ENCODE data around the gene DMXL2.
"Not testable (repeated sequence)": the region's sequence is repeated elsewhere in the genome, so short reads cannot be mapped to it uniquely, and the experiment has no call there.

The DMXL2 gene

DNA sequence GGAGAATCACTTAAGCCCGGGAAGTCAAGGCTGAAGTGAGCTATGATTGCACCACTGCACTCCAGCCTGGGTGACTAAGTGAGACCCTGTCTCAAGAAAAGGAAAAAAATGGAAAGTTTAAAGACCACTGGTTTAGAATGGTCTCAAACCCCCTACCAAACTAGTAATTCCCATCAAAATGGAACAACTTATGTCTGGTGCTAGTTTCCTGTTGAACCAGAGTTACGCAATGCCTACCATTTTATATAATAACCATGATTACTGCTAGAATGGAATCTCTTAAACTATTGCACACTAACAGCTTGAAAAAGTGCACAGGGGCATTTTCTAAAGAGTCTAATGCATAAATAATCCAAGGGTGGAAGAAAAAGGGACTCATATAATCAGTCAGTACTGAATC, 43.6 kb downstream of the DMXL2 start:
- DNase-seq (ENCODE audit: insufficient read length, low spot score) (no peak), FAIRE-seq (no peak)

- no peak for DNase-seq (ENCODE audit: insufficient read length, low spot score)
- FAIRE-seq: no peak
Observed at GRCh38 chr15:51577636-51578304, 44.8 kb downstream of the DMXL2 start.

DNA sequence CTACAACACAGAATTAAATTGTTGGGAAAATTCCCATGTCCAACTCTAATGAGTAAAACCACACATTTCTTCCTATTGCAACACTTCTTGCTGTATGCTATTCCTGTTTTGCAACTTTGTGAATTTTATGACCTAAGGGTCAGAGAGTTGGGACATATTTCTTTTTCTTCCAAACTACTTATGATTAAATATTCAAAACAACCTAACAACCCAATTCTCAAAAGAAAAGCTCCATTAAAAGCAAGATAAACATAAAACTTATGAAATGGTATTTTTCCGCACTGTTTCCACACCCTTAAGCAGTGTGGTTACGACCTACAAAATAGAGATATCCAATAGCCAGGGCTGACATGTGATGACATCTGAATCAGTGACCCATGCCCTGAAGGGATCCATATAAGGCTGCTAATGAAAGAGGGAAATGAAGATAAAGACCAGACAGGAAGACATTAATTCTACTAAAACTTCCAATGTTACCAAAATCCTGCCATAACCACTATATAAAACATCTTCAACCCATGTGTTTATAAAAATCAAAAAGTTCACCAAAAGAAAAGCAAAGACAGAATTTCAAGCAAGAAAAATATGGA, 45.6 kb downstream of the DMXL2 start:
- DNase-seq (ENCODE audit: insufficient read length, low spot score) (no peak), FAIRE-seq (no peak)

DNA sequence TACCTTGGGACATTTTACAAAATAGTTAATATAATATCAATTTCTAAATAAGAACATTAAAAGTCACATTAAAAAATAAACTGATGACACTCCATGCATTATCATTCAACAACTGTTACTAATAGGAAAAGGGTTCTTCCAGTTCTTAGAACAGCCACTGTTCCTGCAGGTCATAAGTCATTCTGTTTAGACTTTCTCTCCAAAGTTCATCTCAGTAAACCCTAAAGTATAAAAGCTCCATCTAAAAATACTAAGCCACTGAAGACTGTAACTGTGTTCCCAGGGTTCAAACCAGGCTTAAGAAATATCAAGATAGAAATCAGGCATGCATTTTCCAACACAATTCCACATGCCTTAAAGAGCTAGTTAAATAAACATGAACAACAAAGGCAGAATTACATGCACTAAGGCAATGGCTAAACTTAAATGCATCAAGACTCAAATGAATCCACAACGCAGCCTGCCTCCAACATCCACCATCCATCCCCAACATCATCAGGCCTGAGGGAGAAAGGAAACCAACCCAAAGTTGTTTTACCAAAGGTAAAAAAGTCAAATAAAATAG, 46.2 kb downstream of the DMXL2 start:
- FAIRE-seq (no peak), DNase-seq (ENCODE audit: insufficient read length, low spot score) (no peak)

GRCh38 chr15:51575775-51576174, 46.8 kb downstream of the DMXL2 start:
- FAIRE-seq (no peak), DNase-seq (ENCODE audit: insufficient read length, low spot score) (no peak)

DNA sequence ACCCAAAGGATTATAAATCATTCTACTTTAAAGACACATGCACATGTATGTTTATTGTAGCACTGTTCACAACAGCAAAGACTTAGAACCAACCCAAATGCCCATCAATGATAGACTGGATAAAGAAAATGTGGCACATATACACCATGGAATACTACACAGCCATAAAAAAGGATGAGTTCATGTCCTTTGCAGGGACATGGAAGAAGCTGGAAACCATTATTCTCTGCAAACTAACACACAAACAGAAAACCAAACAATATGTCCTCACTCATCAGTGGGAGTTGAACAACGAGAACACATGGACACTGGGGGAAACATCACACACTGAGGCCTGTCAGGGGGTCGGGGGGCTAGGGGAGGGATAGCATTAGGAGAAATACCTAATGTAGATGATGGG, 49.2 kb downstream of the DMXL2 start:
- not testable (repeated sequence) for DNase-seq (ENCODE audit: insufficient read length, low spot score); FAIRE-seq

DNA sequence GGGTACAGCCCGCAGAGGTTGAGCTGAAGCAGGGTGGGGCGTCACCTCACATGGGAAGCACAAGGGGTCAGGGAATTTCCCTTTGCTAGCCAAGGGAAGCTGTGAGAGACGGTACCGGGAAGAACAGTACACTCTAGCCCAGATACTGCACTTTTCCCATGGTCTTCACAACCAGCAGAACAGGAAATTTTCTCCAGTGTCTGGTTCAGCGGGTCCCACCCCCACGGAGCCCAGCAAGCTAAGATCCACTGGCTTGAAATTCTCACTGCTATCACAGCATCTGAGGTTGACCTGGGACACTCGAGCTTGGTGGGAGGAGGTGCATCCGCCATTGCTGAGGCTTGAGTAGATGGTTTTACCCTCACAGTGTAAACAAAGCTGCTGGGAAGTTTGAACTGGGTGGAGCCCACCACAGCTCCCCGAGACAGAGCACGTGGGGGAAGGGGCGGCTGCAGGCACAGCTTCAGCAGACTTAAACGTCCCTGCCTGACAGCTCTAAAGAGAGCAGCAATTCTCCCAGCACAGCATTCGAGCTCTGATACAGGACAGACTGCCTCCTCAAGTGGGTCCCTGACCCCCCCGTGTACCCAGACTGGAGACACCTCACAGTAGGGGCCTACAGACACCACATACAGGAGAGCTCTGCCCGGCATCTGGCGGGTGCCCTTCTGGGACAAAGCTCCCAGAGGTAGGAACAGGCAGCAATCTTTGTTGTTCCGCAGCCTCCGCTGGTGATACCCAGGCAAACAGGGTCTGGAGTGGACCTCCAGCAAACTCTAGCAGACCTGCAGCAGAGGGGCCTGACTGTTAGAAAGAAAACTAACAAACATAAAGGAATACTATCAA, 53.4 kb downstream of the DMXL2 start:
- not testable (repeated sequence) for DNase-seq (ENCODE audit: insufficient read length, low spot score)

DNA sequence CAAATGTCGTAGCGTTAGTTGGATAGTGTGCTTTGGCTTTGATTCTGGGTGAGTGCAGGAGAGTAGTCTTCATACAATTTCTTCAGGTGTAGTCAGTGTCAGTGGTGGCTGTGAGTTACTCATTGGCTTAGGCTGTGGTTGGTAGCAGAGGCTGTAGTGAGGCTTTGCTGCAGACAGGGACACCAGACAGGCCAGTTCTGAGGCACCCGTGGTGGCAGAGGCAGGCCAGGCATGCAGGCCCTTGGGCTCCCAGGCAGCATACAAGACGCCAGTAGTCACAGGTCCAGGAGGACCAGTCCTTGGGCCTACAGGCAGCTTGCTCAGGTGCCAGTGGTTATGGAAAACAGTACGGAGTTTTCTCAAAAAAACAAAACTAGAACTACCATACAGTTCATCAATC, 61.3 kb downstream of the DMXL2 start:
- no peak for DNase-seq (ENCODE audit: insufficient read length, low spot score)
- no peak for FAIRE-seq

More for the DNA sequence above, 53.4 kb downstream of the DMXL2 start:
- not testable (repeated sequence) for FAIRE-seq

DNA sequence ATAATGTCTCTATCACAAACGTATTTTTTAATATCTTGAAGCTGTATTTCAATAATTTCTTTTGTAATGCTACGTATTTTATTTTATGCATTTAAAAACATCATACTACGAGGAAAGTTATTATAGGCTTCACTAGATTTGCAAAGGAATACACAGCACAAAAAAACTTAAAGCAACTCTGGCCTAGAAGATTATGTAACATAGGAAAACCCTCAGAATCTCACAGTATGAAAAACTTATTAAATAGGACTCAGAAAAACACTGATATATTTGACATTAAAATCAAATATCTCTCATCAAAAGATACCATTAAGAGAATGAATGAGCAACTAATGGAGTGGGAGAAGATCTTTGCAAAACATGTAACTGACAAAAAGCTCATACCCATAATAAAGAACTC, 63.7 kb downstream of the DMXL2 start:
- FAIRE-seq (no peak), DNase-seq (ENCODE audit: insufficient read length, low spot score) (no peak)

GRCh38 chr15:51558411-51558810, 64.2 kb downstream of the DMXL2 start:
- DNase-seq (ENCODE audit: insufficient read length, low spot score) (no peak), FAIRE-seq (no peak)

DNA sequence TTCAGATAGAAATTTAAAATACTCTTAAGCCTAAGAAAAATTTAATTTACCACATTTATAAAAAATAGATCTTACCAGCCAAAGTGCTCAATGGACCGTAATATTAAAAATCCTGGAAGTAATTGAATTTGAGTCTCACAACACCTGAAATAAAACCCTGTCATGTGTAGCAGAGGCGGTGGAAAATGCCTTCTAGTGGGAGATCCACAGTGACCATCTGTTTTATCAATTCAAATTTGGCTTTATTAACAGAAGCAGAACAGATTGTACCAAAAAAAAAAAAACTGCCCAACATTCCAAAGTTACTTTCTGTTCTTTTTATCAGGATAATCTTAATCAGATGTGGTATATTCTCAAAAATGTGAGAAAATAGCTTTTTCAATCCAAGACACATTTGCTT, 71.7 kb downstream of the DMXL2 start:
- DNase-seq (ENCODE audit: insufficient read length, low spot score) (no peak), FAIRE-seq (no peak)

DNA sequence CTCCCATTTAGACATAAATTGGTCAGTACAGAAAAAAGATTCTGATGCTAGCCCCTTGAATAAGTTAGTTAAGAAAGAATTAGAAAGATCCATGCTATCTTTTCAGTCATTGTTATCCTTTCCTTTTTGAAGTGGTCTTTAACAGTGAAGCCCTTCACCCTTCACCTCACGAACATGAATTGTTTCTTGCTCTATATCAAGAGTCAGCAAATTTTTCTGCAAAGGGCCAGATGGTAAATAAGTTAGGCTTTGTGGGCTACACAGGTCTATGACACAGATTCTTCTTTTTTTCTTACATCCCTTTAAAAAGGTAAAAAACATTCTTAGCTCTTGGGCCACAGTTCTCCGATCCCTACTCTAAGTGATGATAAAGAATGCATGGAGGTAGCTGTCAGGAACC, 74.9 kb downstream of the DMXL2 start:
- no peak for DNase-seq (ENCODE audit: insufficient read length, low spot score)
- FAIRE-seq: no peak

- no peak for FAIRE-seq
- no peak for DNase-seq (ENCODE audit: insufficient read length, low spot score)
Observed at GRCh38 chr15:51536965-51537574, 85.5 kb downstream of the DMXL2 start.

DNA sequence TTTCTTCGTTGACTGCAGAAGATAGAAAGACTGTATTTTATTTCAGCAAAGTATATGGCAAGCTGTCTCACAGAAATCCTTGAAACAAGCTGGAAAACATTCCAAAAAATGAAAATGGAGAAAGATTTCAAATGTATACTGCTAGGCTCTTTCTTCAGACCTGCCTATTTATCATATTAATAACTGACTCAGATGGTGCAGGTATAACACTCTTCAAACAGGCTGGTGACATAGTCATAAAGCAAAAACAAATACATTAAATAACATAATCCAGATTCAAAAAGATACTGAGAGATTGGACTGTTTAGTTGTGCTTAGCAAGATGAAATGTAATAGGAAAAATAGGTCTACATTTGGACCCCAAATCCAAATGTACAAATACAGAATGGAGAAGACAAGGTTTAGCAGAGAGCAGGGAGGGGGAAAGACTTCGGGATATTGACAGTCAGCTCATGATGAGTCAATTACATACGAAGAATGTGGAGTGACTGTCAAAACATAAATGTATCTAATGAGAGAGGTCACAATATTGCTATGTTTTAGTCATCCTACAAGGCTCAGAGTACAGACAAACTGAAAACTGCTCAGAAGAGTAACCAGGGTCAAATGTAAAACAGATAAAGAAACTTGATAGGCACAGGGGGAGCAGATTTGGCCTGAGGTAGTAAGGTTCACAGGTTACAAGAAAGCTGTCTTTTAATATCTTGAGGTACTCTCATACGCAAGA, 88.7 kb downstream of the DMXL2 start:
- DNase-seq (ENCODE audit: insufficient read length, low spot score): no peak

DNA sequence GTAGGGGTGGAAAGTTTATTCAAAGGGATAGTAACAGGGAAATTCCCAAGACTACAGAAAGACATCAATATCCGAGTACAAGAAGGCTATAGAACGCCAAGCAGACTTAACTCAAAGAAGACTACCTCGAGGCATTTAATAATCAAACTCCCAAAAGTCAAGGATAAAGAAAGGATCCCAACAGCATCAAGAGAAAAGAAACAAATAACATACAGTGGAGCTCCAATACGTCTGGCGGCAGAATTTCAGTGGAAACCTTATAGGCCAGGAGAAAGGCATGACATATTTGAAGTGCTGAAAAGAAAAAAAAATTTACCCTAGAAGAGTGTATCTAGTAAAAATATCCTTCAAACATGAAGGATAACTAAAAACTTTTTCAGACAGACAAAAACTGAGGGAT, 95.6 kb downstream of the DMXL2 start:
- no peak for FAIRE-seq
- DNase-seq (ENCODE audit: insufficient read length, low spot score): no peak

More for the DNA sequence above, 88.7 kb downstream of the DMXL2 start:
- no peak for FAIRE-seq

DNA sequence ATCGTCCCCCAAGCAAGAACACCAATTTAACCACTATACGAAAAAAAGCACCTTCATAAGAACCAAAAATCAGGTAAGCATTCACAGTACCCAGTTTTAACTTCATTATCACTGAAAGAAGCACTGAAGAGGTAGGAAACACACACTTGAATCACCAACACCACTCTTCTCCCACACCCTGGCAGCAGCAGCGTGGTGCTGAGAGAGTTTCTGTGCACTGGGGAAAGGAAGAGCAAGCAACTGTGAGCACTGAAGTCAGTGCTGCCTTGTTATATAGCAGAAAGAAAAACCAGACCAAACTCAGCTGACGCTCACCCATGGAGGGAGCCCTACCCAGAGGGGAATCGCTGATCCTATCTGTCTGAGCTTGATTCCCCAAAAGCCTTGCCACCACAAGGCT, 98.2 kb downstream of the DMXL2 start:
- FAIRE-seq: no peak
- DNase-seq (ENCODE audit: insufficient read length, low spot score): no peak

DNA sequence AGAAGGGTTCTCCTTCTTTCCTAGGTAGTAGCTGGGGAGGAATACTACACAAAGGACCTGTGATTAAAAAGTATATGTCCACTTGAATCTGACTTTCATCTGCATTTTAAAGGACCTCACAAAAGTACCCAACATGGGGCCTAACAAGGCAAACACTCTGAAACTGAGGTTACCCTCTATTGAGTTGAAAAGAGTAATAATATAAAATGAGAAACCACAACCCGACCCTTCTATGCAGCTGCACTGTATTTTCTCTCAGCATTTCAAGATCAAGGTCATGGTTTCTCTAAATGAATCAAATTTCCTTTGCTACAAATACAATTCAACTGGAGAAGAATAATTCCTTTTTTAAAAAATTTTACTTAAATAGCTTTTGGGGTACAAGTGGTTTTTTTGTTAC, 106.3 kb downstream of the DMXL2 start:
- DNase-seq (ENCODE audit: insufficient read length, low spot score) (no peak), FAIRE-seq (no peak)

DNA sequence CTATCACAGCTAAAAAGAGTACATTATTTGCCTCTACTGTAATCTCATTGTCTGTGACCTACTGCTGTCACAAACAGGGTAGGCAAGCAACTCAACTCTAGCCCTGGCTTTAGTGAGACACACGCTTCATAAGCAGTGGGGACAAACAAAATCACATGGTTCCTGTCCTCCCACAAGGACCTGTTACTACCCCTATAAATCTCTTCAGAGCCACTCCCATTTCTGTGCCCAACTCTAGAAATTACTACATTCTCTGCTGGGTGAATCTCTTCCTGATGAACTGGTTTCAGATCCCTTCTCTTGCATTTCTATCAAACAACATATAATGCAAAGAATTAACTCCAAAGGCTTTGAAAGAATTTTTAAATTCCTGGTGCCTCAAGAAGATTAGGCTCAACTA, 117.3 kb downstream of the DMXL2 start:
- DNase-seq (ENCODE audit: insufficient read length, low spot score) (no peak), FAIRE-seq (no peak)

- DNase-seq (ENCODE audit: insufficient read length, low spot score) (no peak), FAIRE-seq (no peak)
Observed at GRCh38 chr15:51503003-51503402, 119.6 kb downstream of the DMXL2 start.

DNA sequence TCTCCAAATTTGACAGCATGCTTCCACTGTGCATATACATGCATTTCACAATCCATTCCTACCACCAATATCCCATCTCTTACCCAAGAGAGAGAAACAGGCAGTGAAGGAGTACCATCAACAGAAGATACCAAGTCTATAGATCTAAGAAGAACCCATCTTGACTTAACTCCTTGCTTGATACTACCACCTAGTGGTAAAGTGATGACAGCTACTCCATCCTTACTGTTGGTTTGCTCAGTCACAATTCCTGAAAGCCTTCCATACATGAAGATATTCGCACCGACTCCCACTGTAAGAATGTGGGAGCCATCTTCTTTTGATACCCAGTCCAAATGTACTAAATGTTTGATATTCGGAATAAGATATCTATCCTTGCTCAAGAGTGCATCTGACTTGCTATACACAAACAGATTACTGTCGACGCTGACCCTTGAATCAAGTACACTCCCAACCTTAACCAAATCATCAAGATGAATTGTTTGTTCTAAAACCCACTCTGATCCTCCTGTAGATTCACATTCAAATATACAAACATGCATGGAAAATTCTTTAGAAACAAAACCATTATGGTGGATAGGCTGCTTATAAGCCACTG, 123.1 kb downstream of the DMXL2 start:
- FAIRE-seq: no peak
- peak; percentile 48 for DNase-seq (ENCODE audit: insufficient read length, low spot score)
